ENCODE data around the gene ADPGK.
A peak's percentile ranks its signal among the peaks of the same experiment; 100 is the strongest.
"Not testable (repeated sequence)": the region's sequence is repeated elsewhere in the genome, so short reads cannot be mapped to it uniquely, and the experiment has no call there.

The ADPGK gene

GRCh38 chr15:72783640-72784455, at the start of gene ADPGK:
TSS of gene ADPGK (minus strand) at chr15:72783758. CDS start at chr15:72783691, 67 bp downstream.
- peak; percentile 78 to 82 for DNase-seq

- DNase-seq = no peak
Measured at GRCh38 chr15:72827226-72827625, 43.7 kb upstream of the ADPGK start.

DNA sequence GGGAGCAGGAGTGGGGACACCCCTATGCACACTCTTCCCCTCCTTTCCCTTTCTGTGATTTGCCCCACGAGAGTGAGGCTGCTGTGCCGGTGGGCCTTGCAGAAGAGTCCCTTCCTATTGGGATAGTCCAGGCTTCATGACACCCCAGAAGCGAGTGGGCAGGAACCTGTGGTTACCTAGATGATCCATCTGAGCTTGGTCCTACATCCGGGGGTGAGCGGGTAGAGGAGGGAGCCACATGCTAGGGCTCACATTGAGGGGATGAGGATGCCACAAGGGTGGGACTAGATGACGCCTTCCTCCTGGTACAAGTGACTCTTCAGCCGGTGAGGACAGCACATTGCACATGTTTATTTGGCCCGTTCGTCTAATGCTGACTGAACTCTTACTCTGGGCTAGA, 43.1 kb upstream of the ADPGK start:
- no peak for DNase-seq

- no peak for DNase-seq
Measured at GRCh38 chr15:72825829-72826228, 42.3 kb upstream of the ADPGK start.

GRCh38 chr15:72824781-72825180, 41.2 kb upstream of the ADPGK start:
- no peak for DNase-seq

DNA sequence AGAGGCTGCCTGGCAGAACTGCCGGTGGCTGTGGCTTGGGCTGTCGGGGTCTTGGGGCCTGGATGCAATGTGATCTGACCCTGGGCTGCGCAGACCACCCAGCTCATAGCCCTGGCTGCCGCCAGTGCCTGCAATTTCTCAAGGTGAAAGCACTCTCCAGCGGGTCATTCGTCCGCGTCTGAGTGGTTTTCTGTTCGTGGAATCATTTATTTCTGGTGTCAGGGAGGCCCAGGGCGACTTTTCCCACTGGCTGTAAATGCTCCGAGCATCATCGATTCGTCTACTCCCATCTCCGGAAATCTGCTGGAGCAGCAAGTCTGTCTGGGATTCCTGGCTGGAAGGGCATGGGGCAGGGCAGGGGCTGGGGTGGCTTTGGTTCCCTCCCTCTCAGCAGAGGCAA, 40.6 kb upstream of the ADPGK start:
- no peak for DNase-seq

- peak; percentile 37 to 55 for DNase-seq
Measured at GRCh38 chr15:72820278-72820677, 36.7 kb upstream of the ADPGK start.

- DNase-seq = no peak
Measured at GRCh38 chr15:72818632-72819031, 35.1 kb upstream of the ADPGK start.

GRCh38 chr15:72813345-72814004, 29.9 kb upstream of the ADPGK start:
- no peak for DNase-seq

DNA sequence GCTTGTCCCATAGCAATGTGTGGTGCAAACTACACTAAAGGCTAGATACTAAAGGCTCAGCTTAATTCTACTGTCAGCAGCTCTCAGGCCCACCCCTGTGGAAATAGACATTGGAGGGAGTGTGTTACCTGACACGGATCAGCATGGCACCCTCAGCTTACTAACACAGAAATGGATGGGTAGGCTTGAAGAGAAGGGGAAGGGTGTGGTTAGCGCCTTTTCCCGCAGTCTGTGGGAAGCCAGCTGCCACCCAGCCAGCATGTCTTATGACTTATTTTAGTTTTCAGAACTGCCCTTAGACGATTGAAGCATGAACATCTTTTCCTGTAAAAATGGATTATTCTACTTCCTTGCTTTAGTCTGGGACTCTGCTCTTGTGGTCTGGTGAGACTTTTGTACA, 25.8 kb upstream of the ADPGK start:
- no peak for DNase-seq

- DNase-seq = not testable (repeated sequence)
Measured at GRCh38 chr15:72807346-72807745, 23.8 kb upstream of the ADPGK start.

DNA sequence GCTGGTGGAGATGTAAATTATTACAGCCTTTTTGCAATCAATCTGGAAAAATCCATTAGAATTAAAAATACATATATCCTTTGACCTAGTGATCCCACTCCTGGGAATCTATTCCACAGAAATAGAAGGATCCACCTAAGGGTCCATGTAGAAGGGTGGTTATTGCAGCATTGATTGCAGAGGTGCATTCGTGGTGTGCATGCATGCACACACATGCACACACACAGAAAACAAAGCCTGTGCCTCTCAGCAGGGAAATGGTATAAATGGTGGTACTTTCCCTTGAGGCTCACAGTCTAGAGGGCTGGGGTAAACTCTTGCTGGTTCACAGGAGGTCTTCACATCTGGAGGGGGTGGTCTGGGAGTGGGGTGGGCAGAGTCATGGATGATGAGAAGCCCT, 19.4 kb upstream of the ADPGK start:
- no peak for DNase-seq

- DNase-seq = no peak
Measured at GRCh38 chr15:72801590-72802325, 18.2 kb upstream of the ADPGK start.

- DNase-seq = no peak
Measured at GRCh38 chr15:72800833-72801481, 17.4 kb upstream of the ADPGK start.

- DNase-seq = no peak
Measured at GRCh38 chr15:72797834-72798233, 14.3 kb upstream of the ADPGK start.

DNA sequence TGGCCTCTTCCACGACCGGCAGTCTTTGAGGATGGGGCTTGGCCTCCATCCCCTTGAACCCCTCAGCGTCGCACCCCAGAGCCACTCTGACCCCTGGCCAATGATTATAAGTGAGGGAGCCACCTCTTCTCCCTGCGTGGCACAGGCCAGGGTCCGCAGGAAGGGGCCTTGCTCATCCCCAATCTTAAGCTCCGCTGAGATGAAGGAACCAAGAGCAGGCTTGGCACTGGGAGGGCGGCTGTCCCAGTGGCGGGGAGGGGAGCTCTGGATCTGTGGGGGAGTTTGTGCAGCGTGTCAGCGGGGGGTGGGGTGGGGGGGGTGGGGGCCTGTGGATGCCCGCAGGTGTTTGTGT, 13.8 kb upstream of the ADPGK start:
- DNase-seq = no peak

GRCh38 chr15:72796515-72797337, 13.2 kb upstream of the ADPGK start:
- peak in 1 of 2 experiments; percentile 17 for DNase-seq

DNA sequence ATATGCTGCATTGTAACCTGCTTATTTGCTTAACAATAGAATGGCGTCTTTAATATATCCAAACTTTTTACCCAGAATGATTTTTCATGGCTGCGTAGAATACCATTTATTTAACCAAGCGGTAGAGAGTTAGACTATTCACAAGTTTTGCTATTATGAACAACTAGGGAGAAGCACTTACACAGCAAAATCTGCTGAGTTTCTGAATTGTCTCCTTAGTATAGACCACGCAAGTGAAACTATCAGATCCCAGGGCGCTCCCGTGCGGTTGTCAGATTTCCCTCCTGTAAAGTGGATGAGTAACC, 12.6 kb upstream of the ADPGK start:
- DNase-seq = no peak

- no peak for DNase-seq
Measured at GRCh38 chr15:72793766-72794660, 10.5 kb upstream of the ADPGK start.

GRCh38 chr15:72792431-72792830, 8.9 kb upstream of the ADPGK start:
- no peak for DNase-seq

DNA sequence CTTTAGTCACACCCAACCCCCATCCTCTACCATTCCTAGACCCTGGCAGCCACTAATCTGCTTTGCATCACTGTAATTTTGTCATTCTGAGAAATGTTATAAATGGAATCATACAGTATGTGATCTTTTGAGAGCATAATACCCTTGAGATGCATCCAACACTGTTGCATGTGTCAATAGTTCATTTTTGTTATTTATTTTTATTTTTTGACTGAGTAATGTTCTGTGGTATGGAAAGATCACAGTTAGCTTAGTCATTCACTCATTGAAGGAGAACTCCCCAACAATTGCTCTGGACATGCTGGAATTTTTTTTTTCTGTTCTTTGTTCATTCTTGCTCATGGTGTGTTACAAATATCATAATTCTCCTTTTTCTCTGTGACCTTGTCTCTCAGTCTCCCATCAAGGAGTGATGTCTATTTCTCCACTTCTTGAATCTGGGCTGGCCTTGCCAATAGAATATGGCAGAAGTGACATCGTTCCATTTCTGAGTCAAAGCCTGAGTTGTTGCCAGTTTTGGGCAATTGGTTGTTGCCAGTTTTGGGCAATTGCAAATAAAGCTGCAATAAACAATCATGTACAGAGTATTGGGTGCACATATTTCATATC, 6.8 kb upstream of the ADPGK start:
- no peak for DNase-seq

Data from AML-193 (cell line).